ENCODE data around the gene EGR1.

Gene EGR1

DNA sequence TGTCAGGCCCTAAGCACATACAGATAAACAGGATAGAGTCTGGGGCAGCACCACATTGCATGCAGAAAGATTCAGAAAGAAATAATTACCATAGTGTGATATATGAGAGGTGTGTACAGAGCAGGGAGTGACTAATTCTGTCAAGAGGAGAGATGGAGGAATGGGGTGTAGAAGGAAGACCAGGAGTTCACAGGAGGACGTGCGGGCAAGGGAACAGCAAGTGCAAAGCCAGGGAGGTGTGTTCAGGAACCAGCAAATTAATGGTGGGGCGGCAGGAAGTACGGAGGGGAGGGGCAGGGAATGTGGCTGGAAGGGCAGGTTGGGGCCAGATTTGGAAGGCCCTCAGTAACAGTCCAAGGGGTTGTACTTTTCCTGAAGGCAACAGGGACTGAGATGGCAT is 17.4 kb downstream of the EGR1 start:
- H3F3A ChIP-seq (ENCODE audit: insufficient read depth, low read length): no peaks in the 10 kb centered on the region
- no peaks in the 10 kb centered on the region; the same call in 1 of the 2 replicates for H3K36me3 ChIP-seq (ENCODE audit: insufficient read depth, low read length)
- no peak overlapping the region for H3K9ac ChIP-seq (ENCODE audit: low read length)
- H3K27ac ChIP-seq (ENCODE audit: low read depth, low read length, poor library complexity, severe bottlenecking): no peak overlapping the region
- no peak overlapping the region for H3K4me2 ChIP-seq (ENCODE audit: low read length)
- H3K9me3 ChIP-seq (ENCODE audit: low read length): no peaks in the 10 kb centered on the region
- H3K4me3 ChIP-seq (ENCODE audit: low read depth, low read length, poor library complexity, severe bottlenecking): no peak overlapping the region
- H3K9me2 ChIP-seq (ENCODE audit: low read depth, low read length): no peaks in the 10 kb centered on the region
- H3K4me1 ChIP-seq (ENCODE audit: insufficient read depth, low read length, severe bottlenecking): peaks cover 4% of the 10 kb centered on the region
- H2AFZ ChIP-seq (ENCODE audit: low read length): no peak overlapping the region
- no peaks in the 10 kb centered on the region for H4K20me1 ChIP-seq (ENCODE audit: insufficient read depth, low read length)
- H3K27me3 ChIP-seq (ENCODE audit: insufficient read depth, low read length): peaks cover 3% of the 10 kb centered on the region; the same call in 1 of the 2 replicates
- TF ChIP-seq, protein P1, sequence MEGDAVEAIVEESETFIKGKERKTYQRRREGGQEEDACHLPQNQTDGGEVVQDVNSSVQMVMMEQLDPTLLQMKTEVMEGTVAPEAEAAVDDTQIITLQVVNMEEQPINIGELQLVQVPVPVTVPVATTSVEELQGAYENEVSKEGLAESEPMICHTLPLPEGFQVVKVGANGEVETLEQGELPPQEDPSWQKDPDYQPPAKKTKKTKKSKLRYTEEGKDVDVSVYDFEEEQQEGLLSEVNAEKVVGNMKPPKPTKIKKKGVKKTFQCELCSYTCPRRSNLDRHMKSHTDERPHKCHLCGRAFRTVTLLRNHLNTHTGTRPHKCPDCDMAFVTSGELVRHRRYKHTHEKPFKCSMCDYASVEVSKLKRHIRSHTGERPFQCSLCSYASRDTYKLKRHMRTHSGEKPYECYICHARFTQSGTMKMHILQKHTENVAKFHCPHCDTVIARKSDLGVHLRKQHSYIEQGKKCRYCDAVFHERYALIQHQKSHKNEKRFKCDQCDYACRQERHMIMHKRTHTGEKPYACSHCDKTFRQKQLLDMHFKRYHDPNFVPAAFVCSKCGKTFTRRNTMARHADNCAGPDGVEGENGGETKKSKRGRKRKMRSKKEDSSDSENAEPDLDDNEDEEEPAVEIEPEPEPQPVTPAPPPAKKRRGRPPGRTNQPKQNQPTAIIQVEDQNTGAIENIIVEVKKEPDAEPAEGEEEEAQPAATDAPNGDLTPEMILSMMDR (IDR thresholded peaks at IDR 0.05; ENCODE audit: low read length): no peak
- TF ChIP-seq EZH2 (IDR thresholded peaks at IDR 0.05; ENCODE audit: borderline replicate concordance, low read length): no peak
- no peaks in the 10 kb centered on the region for H3K79me2 ChIP-seq (ENCODE audit: insufficient read depth, low read length)

DNA sequence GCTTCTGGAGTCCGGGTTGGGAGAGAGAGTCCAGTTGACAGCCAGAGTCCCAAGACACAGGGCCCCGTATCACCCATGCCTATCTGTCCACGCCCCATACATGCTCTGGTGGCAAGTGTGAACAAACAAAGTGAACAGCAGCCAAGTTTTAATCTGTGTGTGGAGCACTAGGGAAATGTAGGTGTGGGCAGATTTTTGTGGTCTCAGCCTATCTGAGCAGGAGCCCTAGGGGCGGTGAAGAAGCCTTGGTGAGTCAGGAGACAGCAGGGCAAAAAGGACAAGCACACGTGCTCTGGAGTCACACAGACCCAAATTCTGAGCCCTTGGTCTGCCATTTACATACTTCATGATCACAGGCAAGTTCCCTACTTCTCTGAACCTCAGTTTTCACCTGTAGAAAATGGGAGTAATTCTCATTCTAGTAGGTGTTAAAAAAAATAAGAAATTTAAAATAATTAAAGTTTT is 23.2 kb downstream of the EGR1 start:
- Histone ChIP-seq H3K4me2 (ENCODE audit: low read length) (no peak overlapping the region), H3K9me3 (ENCODE audit: low read length) (no peaks in the 10 kb centered on the region), H2AFZ (ENCODE audit: low read length) (no peak overlapping the region), H3K27me3 (ENCODE audit: insufficient read depth, low read length) (no peaks in the 10 kb centered on the region), H3K27ac (ENCODE audit: low read depth, low read length, poor library complexity, severe bottlenecking) (no peak overlapping the region), H3K36me3 (ENCODE audit: insufficient read depth, low read length) (no peaks in the 10 kb centered on the region), H3K4me1 (ENCODE audit: insufficient read depth, low read length, severe bottlenecking) (peaks cover 15% of the 10 kb centered on the region), H3F3A (ENCODE audit: insufficient read depth, low read length) (no peaks in the 10 kb centered on the region), H3K4me3 (ENCODE audit: low read depth, low read length, poor library complexity, severe bottlenecking) (no peak overlapping the region), H3K79me2 (ENCODE audit: insufficient read depth, low read length) (no peaks in the 10 kb centered on the region), H4K20me1 (ENCODE audit: insufficient read depth, low read length) (no peaks in the 10 kb centered on the region), H3K9me2 (ENCODE audit: low read depth, low read length) (no peaks in the 10 kb centered on the region), H3K9ac (ENCODE audit: low read length) (no peak overlapping the region)
- no peak for TF ChIP-seq EZH2 (IDR thresholded peaks at IDR 0.05; ENCODE audit: borderline replicate concordance, low read length)
- TF ChIP-seq, protein P1 (IDR thresholded peaks at IDR 0.05; ENCODE audit: low read length): no peak

DNA sequence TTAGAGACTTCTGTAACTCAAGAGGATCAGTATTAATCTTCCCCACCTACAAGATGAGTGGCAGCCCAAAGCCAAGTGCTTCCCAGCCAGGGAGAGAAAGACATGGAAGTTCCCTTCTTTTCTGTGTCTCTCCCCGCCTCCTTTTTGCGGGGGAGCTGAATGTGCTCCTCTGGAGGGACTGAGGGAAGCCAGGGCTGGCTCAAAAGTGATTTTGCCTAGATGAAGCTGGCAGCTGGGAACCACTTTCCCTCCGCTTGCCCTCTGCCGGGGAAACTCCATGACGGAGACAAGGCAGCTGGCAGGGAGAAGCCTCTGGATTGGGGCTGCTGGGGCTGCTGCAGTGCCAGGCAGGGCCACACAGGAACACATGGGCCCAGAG is 24.4 kb downstream of the EGR1 start:
- Histone ChIP-seq H3K27ac (ENCODE audit: low read depth, low read length, poor library complexity, severe bottlenecking) (no peak overlapping the region), H3K27me3 (ENCODE audit: insufficient read depth, low read length) (no peaks in the 10 kb centered on the region), H3K4me3 (ENCODE audit: low read depth, low read length, poor library complexity, severe bottlenecking) (no peak overlapping the region), H3K79me2 (ENCODE audit: insufficient read depth, low read length) (no peaks in the 10 kb centered on the region), H3K4me2 (ENCODE audit: low read length) (no peak overlapping the region), H3K9ac (ENCODE audit: low read length) (no peak overlapping the region), H3K36me3 (ENCODE audit: insufficient read depth, low read length) (no peaks in the 10 kb centered on the region), H2AFZ (ENCODE audit: low read length) (no peak overlapping the region), H3K9me2 (ENCODE audit: low read depth, low read length) (no peaks in the 10 kb centered on the region), H3F3A (ENCODE audit: insufficient read depth, low read length) (no peaks in the 10 kb centered on the region), H4K20me1 (ENCODE audit: insufficient read depth, low read length) (no peaks in the 10 kb centered on the region), H3K4me1 (ENCODE audit: insufficient read depth, low read length, severe bottlenecking) (peaks cover 15% of the 10 kb centered on the region), H3K9me3 (ENCODE audit: low read length) (no peaks in the 10 kb centered on the region)
- TF ChIP-seq, protein P1 (IDR thresholded peaks at IDR 0.05; ENCODE audit: low read length): no peak
- TF ChIP-seq EZH2 (IDR thresholded peaks at IDR 0.05; ENCODE audit: borderline replicate concordance, low read length): no peak
